Smooth muscle cell (in vitro differentiated cells): ENCODE results near the gene ALDH3A1. TPM values are rescaled to one million over a fixed set of nuclear protein-coding genes. Genes with fewer than 3 reads are reported as not detected.
A peak's percentile ranks its signal among the peaks of the same experiment; 100 is the strongest.

Experiments used
- DNase-seq: peaks from one replicate; lab custom pipeline; 2025; ENCODE audit not compliant: unreplicated experiment; lab: John Stamatoyannopoulos, UW
- H2AFZ ChIP-seq: fragments of 200-600 bp; sonication (generic); 2 replicates; pipeline ENCODE4 v1.6.0; 2016; ENCODE audit warnings: antibody characterized with exemption, low read depth, mild to moderate bottlenecking
- H3F3A ChIP-seq: fragments of 200-600 bp; sonication (generic); 2 replicates; pipeline ENCODE4 v1.6.0; 2017; ENCODE audit warnings: antibody characterized with exemption, low read depth
- H3K27ac ChIP-seq: fragments of 200-600 bp; sonication (generic); 2 replicates; pipeline ENCODE4 v1.5.1; 2016; ENCODE audit warnings: low read depth, mild to moderate bottlenecking
- H3K27me3 ChIP-seq: fragments of 200-600 bp; sonication (generic); 2 replicates; pipeline ENCODE4 v1.6.1; 2016; ENCODE audit warnings: low read depth, mild to moderate bottlenecking
- H3K36me3 ChIP-seq: fragments of 200-600 bp; sonication (generic); 2 replicates; pipeline ENCODE4 v1.5.1; 2016; ENCODE audit warnings: low read depth
- H3K4me1 ChIP-seq: fragments of 200-600 bp; sonication (generic); 2 replicates; pipeline ENCODE4 v1.5.1; 2016; ENCODE audit warnings: low read depth
- H3K4me2 ChIP-seq: fragments of 200-600 bp; sonication (generic); 2 replicates; pipeline ENCODE4 v1.6.0; 2016; ENCODE audit warnings: mild to moderate bottlenecking
- H3K4me3 ChIP-seq: fragments of 200-600 bp; sonication (generic); 2 replicates; pipeline ENCODE4 v1.5.1; 2016; ENCODE audit warnings: mild to moderate bottlenecking
- H3K79me2 ChIP-seq: fragments of 200-600 bp; sonication (generic); 2 replicates; pipeline ENCODE4 v1.6.0; 2016; ENCODE audit warnings: low read depth, mild to moderate bottlenecking
- H3K9ac ChIP-seq: fragments of 200-600 bp; sonication (generic); 2 replicates; pipeline ENCODE4 v1.6.0; 2016; ENCODE audit warnings: low read depth
- H3K9me3 ChIP-seq: fragments of 200-600 bp; sonication (generic); replicated peaks from 2 replicates; pipeline ENCODE4 v1.5.1; 2016; ENCODE audit warnings: low read depth
- H4K20me1 ChIP-seq: fragments of 200-600 bp; sonication (generic); 2 replicates; pipeline ENCODE4 v1.6.0; 2016; ENCODE audit warnings: low read depth
- WGBS: methylation state at CpG from one replicate; pipeline ENCODE4 v1.1.7; 2016; ENCODE audit warnings: low lambda C conversion rate; 5-methylcytosine and 5-hydroxymethylcytosine counted together
- polyA plus RNA-seq: library from polyadenylated mRNA; unstranded; fragments of >200 nt; fragmentation: Nextera tagmentation; extraction: Ambion mirVana; gene quantifications from 2 replicates; pipeline ENCODE4 v1.2.1, GENCODE V29; 2016
- total RNA-seq: library from RNA; depleted of rRNA; stranded (reverse); fragments of >200 nt; gene quantifications from 2 replicates; pipeline ENCODE4 v1.2.3, GENCODE V29; 2014
- TF ChIP-seq, protein P1 (sequence below): fragments of 200-600 bp; sonication (generic); IDR thresholded peaks from 2 replicates; pipeline ENCODE4 v1.5.1; 2017; ENCODE audit warnings: borderline replicate concordance, mild to moderate bottlenecking, antibody characterized with exemption; ENCODE audit not compliant: insufficient read depth, poor library complexity, severe bottlenecking

ALDH3A1 gene
- total and polyA plus RNA-seq, 2 experiments from 2014 or later, result 0.18 TPM; not detected in 1

DNA sequence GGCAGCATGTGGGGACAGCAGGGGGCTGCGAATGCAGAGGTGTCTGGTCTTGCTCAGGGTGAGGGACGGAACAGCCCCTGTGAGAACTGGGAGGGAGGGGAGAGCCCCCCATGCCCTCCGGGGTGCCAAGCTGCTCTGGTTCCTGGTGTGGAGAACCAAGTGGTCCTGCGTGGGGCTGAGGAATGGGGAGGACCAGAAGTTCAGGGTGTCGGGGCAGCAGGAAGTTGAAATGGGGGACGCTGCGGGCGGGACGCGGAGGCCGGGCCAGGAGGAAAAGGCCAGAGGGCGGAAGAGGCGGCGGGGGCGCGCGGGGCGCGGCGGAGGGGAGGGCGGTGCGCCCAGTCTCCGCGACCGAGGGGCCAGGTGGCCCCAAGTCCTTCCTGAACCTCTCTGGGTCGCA lies 3.6 kb downstream of the ALDH3A1 start:
- Histone ChIP-seq H3K9me3 (no peaks in the 10 kb centered on the region), H3K4me3 (peak overlapping the region; percentile 45), H3K36me3 (no peaks in the 10 kb centered on the region), H3K4me1 (peaks cover 6% of the 10 kb centered on the region), H3K79me2 (no peaks in the 10 kb centered on the region), H2AFZ (peak overlapping the region; percentile 84), H3K27me3 (peaks cover 7% of the 10 kb centered on the region), H3F3A (no peaks in the 10 kb centered on the region), H3K9ac (no peak overlapping the region), H3K4me2 (peak overlapping the region; percentile 84), H4K20me1 (no peaks in the 10 kb centered on the region), H3K27ac (no peak overlapping the region)
- TF ChIP-seq, protein P1, sequence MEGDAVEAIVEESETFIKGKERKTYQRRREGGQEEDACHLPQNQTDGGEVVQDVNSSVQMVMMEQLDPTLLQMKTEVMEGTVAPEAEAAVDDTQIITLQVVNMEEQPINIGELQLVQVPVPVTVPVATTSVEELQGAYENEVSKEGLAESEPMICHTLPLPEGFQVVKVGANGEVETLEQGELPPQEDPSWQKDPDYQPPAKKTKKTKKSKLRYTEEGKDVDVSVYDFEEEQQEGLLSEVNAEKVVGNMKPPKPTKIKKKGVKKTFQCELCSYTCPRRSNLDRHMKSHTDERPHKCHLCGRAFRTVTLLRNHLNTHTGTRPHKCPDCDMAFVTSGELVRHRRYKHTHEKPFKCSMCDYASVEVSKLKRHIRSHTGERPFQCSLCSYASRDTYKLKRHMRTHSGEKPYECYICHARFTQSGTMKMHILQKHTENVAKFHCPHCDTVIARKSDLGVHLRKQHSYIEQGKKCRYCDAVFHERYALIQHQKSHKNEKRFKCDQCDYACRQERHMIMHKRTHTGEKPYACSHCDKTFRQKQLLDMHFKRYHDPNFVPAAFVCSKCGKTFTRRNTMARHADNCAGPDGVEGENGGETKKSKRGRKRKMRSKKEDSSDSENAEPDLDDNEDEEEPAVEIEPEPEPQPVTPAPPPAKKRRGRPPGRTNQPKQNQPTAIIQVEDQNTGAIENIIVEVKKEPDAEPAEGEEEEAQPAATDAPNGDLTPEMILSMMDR, result no peak
- DNase-seq, result no peak
- 33% methylated on average over 9 of the region's 26 CpGs for WGBS

DNA sequence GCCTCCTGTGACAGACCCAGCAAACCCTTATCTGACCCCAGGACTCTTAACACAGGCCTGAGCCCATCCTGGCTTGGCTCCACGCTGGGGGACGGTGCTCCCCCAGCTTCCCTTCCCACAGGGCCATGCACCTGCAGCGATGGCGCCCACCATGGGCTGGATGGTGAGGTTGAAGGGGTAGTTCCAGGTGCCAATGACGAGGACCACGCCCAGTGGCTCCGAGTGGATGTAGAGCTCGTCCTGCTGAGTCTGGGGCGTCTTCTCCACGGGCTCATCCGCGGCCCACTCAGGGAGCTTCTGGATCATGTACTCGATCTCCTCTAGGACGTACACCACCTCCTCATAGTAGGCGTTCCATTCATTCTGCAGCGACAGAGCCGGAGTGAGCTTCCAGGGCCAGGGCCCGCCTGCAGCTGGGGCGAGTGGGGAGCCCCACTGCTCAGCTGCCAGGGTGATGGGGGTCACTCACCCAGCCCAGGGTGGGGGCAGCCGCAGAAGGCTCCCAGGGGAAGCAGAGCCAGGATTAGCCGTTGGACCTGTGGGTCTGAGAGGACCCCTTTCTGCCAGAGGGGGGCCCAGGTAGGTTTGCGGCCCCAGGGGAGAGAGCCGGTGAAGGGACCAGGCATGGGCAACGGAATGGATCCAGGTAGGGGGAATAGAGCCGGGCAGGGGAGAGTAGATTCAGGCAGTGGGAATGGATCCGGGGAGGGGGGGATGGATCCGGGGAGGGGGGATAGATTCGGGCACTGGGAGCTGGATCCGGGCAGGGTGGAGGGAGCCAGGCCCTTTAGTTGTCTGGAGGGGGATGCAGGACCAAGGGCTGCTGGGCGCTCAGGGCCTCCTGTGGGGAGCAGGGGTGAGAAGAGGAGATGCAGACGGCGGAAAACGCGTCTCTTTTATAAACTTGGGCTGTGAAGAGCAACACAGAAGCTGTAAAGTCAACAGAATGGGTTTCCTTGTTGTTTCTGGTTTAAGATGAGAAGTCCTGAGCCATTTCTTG lies 4.7 kb downstream of the ALDH3A1 start:
- no peak overlapping the region for H3K9ac ChIP-seq
- WGBS, result 96% methylated on average over 33 of the region's 34 CpGs
- no peak overlapping the region for H3K4me3 ChIP-seq
- peaks cover 7% of the 10 kb centered on the region for H3K27me3 ChIP-seq
- TF ChIP-seq, protein P1, result no peak
- no peaks in the 10 kb centered on the region for H3K79me2 ChIP-seq
- H3K36me3 ChIP-seq, result no peaks in the 10 kb centered on the region
- no peaks in the 10 kb centered on the region for H4K20me1 ChIP-seq
- no peak overlapping the region for H3K4me2 ChIP-seq
- H3K4me1 ChIP-seq, result peaks cover 6% of the 10 kb centered on the region
- H2AFZ ChIP-seq, result no peak overlapping the region
- no peak overlapping the region for H3K27ac ChIP-seq
- H3K9me3 ChIP-seq, result no peaks in the 10 kb centered on the region
- no peaks in the 10 kb centered on the region for H3F3A ChIP-seq
- DNase-seq, result no peak

DNA sequence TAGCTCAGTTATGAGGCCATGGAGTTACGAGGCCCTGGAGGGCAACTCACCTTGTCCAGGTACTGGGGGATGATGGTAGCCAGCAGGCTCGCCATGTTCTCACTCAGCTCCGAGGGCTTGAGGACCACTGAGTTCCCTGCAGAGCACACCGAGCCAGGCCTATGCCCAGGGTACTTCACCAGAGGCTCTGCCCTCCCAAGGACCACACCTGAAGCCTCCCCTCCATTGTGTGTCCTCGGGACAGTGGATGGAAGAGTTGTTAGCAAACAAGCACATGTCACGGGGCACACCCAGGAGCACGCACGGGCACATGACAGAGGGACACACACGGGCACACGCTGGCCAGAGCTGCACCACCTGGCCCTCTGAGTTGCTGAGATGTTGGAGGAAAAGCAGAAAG lies 5.6 kb downstream of the ALDH3A1 start:
- Histone ChIP-seq H3K27me3 (peaks cover 7% of the 10 kb centered on the region), H3K79me2 (no peaks in the 10 kb centered on the region), H3K36me3 (no peaks in the 10 kb centered on the region), H3K9me3 (no peaks in the 10 kb centered on the region), H3K4me1 (peaks cover 6% of the 10 kb centered on the region), H2AFZ (no peak overlapping the region), H3K27ac (no peak overlapping the region), H3F3A (no peaks in the 10 kb centered on the region), H3K4me2 (no peak overlapping the region), H3K4me3 (no peak overlapping the region), H3K9ac (no peak overlapping the region), H4K20me1 (no peaks in the 10 kb centered on the region)
- TF ChIP-seq, protein P1, result no peak
- no peak for DNase-seq
- 95% methylated on average over 10 of the region's 10 CpGs for WGBS
